Liver (tissue), 9 donors: Measurements from ENCODE around the gene MRLN. TPM values are rescaled to one million over a fixed set of nuclear protein-coding genes. Genes with fewer than 3 reads are reported as not detected.

Source experiments
- DNase-seq: peaks from one replicate; pipeline ENCODE4 v3.0.0-alpha.2; 2017; ENCODE audit warnings: low spot score
- H3K27ac ChIP-seq, 2 donors: one replicate each; pipeline ENCODE4 v1.7.0; 2013; ENCODE audit warnings: inconsistent platforms in 2 of 2, low read length in 2 of 2, control low read depth in 1 of 2, low read depth in 1 of 2, mild to moderate bottlenecking in 1 of 2
- H3K27me3 ChIP-seq, 4 donors: one replicate each; pipeline versions ENCODE4 v1.6.1 to v1.7.0; 2013; ENCODE audit warnings: low read length in 3 of 4, inconsistent platforms in 1 of 4, mild to moderate bottlenecking in 1 of 4, moderate library complexity in 1 of 4; ENCODE audit not compliant: control insufficient read depth in 4 of 4, insufficient read depth in 4 of 4
- H3K36me3 ChIP-seq, 4 donors: one replicate each; pipeline versions ENCODE4 v1.6.1 to v1.7.0; 2013; ENCODE audit warnings: low read length in 3 of 4, mild to moderate bottlenecking in 3 of 4, low read depth in 1 of 4, moderate library complexity in 1 of 4; ENCODE audit not compliant: control insufficient read depth in 4 of 4, insufficient read depth in 3 of 4
- H3K4me1 ChIP-seq, 4 donors: one replicate each; pipeline versions ENCODE4 v1.6.1 to v1.7.0; 2013; ENCODE audit warnings: low read length in 3 of 4, mild to moderate bottlenecking in 3 of 4, moderate library complexity in 1 of 4; ENCODE audit not compliant: control insufficient read depth in 4 of 4, insufficient read depth in 4 of 4
- H3K4me3 ChIP-seq, 3 donors: one replicate each; pipeline versions ENCODE4 v1.6.1 to v1.7.0; 2013; ENCODE audit warnings: low read length in 3 of 3, control low read depth in 1 of 3, low read depth in 1 of 3, mild to moderate bottlenecking in 1 of 3
- H3K9ac ChIP-seq, 2 donors: one replicate each; pipeline ENCODE4 v1.7.0; 2013; ENCODE audit warnings: low read length in 2 of 2, mild to moderate bottlenecking in 2 of 2, moderate library complexity in 2 of 2, control low read depth in 1 of 2, low read depth in 1 of 2
- H3K9me3 ChIP-seq, 4 donors: one replicate each; pipeline versions ENCODE4 v1.6.1 to v1.7.0; 2013; ENCODE audit warnings: low read length in 3 of 4; ENCODE audit not compliant: control insufficient read depth in 4 of 4
- ATF3 ChIP-seq: IDR thresholded peaks from 2 replicates; pipeline ENCODE4 v1.6.1; 2016; ENCODE audit warnings: antibody characterized with exemption
- CTCF ChIP-seq: fragments of 150-350 bp; IDR thresholded peaks from 2 replicates; pipeline ENCODE4 v1.5.1; 2017; ENCODE audit warnings: improper control_type of control experiment, low read depth, low read length; ENCODE audit not compliant: missing input control
- EGR1 ChIP-seq, 2 donors: IDR thresholded peaks; 2 replicates each; pipeline ENCODE4 v1.6.1; 2016 to 2018; ENCODE audit warnings: antibody characterized with exemption in 2 of 2, low read depth in 2 of 2
- FOXA1 ChIP-seq: IDR thresholded peaks from 2 replicates; pipeline ENCODE4 v1.6.1; 2016; ENCODE audit warnings: antibody characterized with exemption
- FOXA2 ChIP-seq: IDR thresholded peaks from 2 replicates; pipeline ENCODE4 v1.6.1; 2016; ENCODE audit warnings: antibody characterized with exemption
- GABPA ChIP-seq, 2 donors: IDR thresholded peaks in 1 of 2; conservative IDR thresholded peaks in 1 of 2; 2 replicates each; pipeline ENCODE4 v1.6.1; 2016; ENCODE audit warnings: antibody characterized with exemption in 2 of 2, mild to moderate bottlenecking in 1 of 2, moderate library complexity in 1 of 2
- HNF4A ChIP-seq, 2 donors: conservative IDR thresholded peaks; 2 replicates each; pipeline ENCODE4 v1.6.1; 2016; ENCODE audit warnings: antibody characterized with exemption in 2 of 2, mild to moderate bottlenecking in 2 of 2
- HNF4G ChIP-seq: IDR thresholded peaks from 2 replicates; pipeline ENCODE4 v1.6.1; 2016; ENCODE audit warnings: antibody characterized with exemption
- JUND ChIP-seq, 2 donors: IDR thresholded peaks; 2 replicates each; pipeline ENCODE4 v1.6.1; 2016; ENCODE audit warnings: antibody characterized with exemption in 2 of 2
- NR2F2 ChIP-seq: IDR thresholded peaks from 2 replicates; pipeline ENCODE4 v1.6.1; 2016; ENCODE audit warnings: antibody characterized with exemption
- RAD21 ChIP-seq, 2 donors: IDR thresholded peaks; 2 replicates each; pipeline ENCODE4 v1.6.1; 2016; ENCODE audit warnings: antibody characterized with exemption in 2 of 2, mild to moderate bottlenecking in 2 of 2
- RXRA ChIP-seq, 2 donors: IDR thresholded peaks; 2 replicates each; pipeline ENCODE4 v1.6.1; 2017 to 2018; ENCODE audit warnings: antibody characterized with exemption in 2 of 2, mild to moderate bottlenecking in 1 of 2
- SP1 ChIP-seq: IDR thresholded peaks from 2 replicates; pipeline ENCODE4 v1.6.1; 2018; ENCODE audit warnings: antibody characterized with exemption, mild to moderate bottlenecking
- TAF1 ChIP-seq: conservative IDR thresholded peaks from 2 replicates; pipeline ENCODE4 v1.6.1; 2016; ENCODE audit warnings: antibody characterized with exemption, mild to moderate bottlenecking
- YY1 ChIP-seq: IDR thresholded peaks from 2 replicates; pipeline ENCODE4 v1.6.1; 2016; ENCODE audit warnings: antibody characterized with exemption, mild to moderate bottlenecking
- WGBS: extraction: QIAGEN DNeasy Blood & Tissue Kit; methylation state at CpG from one replicate; pipeline ENCODE4 v1.1.7; 2013; 5-methylcytosine and 5-hydroxymethylcytosine counted together
- polyA plus RNA-seq, 2 donors: library from polyadenylated mRNA; stranded (reverse) in 1 of 2; unstranded in 1 of 2; fragments of 200-250 nt in 1 of 2; fragments of >200 nt in 1 of 2; fragmentation: Nextera tagmentation in 1 of 2; extraction: Ambion mirVana in 1 of 2; gene quantifications; one replicate each; pipeline versions ENCODE4 v1.2.1 to v1.2.3, GENCODE V29; 2013 to 2015
- total RNA-seq, 2 donors: library from RNA; depleted of rRNA; stranded (reverse); fragments of >200 nt; gene quantifications; one replicate each; pipeline ENCODE4 v1.2.3, GENCODE V29; 2014
- TF ChIP-seq, protein P1 (sequence below): IDR thresholded peaks from 2 replicates; pipeline ENCODE4 v1.6.1; 2016; ENCODE audit warnings: antibody characterized with exemption
- TF ChIP-seq, protein P2 (sequence below): IDR thresholded peaks from 2 replicates; pipeline ENCODE4 v1.6.1; 2016; ENCODE audit warnings: antibody characterized with exemption, mild to moderate bottlenecking
- TF ChIP-seq, protein P3 (sequence below): IDR thresholded peaks from 2 replicates; pipeline ENCODE4 v1.6.1; 2016; ENCODE audit warnings: antibody characterized with exemption
- donor health status: healthy.
- donor health status: healthy.
- donor health status: healthy.
- donor health status: healthy.
- donor health status: healthy.

Gene MRLN
- total and polyA plus RNA-seq, 4 donors: not detected

DNA sequence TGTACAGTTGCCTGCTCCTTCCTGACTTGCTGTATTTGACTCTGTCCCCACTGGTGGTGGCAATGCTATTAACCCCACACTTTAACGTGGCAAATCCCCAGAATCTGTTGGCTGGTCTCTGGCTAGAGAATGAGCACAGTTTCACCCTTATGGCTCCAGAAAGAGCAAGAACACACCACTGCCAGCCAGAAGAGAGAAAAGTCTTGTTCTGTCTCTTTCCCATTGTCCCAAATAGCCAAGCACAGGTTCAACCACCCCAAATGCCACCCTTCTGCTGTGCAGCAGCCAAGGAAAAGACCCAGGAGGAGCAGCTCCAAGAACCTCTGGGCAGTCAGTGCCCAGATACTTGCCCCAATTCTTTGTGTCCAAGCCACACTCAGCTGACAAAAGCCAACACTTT is 54.9 kb downstream of the MRLN start:
- no peaks in the 10 kb centered on the region for H3K9me3 ChIP-seq
- no peak for DNase-seq
- H3K27ac ChIP-seq: no peak overlapping the region
- H3K27me3 ChIP-seq: peaks cover 0 to 3% (median 0%) of the 10 kb centered on the region in 4 donors
- no peak overlapping the region for H3K4me3 ChIP-seq
- H3K36me3 ChIP-seq: no peaks in the 10 kb centered on the region
- H3K9ac ChIP-seq: no peak overlapping the region
- WGBS: 61% methylated on average over 1 of the region's 1 CpG
- H3K4me1 ChIP-seq: no peaks in the 10 kb centered on the region
- TF ChIP-seq, protein P1, sequence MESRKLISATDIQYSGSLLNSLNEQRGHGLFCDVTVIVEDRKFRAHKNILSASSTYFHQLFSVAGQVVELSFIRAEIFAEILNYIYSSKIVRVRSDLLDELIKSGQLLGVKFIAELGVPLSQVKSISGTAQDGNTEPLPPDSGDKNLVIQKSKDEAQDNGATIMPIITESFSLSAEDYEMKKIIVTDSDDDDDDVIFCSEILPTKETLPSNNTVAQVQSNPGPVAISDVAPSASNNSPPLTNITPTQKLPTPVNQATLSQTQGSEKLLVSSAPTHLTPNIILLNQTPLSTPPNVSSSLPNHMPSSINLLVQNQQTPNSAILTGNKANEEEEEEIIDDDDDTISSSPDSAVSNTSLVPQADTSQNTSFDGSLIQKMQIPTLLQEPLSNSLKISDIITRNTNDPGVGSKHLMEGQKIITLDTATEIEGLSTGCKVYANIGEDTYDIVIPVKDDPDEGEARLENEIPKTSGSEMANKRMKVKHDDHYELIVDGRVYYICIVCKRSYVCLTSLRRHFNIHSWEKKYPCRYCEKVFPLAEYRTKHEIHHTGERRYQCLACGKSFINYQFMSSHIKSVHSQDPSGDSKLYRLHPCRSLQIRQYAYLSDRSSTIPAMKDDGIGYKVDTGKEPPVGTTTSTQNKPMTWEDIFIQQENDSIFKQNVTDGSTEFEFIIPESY: no peak
- TF ChIP-seq, protein P2, sequence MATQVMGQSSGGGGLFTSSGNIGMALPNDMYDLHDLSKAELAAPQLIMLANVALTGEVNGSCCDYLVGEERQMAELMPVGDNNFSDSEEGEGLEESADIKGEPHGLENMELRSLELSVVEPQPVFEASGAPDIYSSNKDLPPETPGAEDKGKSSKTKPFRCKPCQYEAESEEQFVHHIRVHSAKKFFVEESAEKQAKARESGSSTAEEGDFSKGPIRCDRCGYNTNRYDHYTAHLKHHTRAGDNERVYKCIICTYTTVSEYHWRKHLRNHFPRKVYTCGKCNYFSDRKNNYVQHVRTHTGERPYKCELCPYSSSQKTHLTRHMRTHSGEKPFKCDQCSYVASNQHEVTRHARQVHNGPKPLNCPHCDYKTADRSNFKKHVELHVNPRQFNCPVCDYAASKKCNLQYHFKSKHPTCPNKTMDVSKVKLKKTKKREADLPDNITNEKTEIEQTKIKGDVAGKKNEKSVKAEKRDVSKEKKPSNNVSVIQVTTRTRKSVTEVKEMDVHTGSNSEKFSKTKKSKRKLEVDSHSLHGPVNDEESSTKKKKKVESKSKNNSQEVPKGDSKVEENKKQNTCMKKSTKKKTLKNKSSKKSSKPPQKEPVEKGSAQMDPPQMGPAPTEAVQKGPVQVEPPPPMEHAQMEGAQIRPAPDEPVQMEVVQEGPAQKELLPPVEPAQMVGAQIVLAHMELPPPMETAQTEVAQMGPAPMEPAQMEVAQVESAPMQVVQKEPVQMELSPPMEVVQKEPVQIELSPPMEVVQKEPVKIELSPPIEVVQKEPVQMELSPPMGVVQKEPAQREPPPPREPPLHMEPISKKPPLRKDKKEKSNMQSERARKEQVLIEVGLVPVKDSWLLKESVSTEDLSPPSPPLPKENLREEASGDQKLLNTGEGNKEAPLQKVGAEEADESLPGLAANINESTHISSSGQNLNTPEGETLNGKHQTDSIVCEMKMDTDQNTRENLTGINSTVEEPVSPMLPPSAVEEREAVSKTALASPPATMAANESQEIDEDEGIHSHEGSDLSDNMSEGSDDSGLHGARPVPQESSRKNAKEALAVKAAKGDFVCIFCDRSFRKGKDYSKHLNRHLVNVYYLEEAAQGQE: no peak
- TF ChIP-seq TAF1 (no peak), RAD21 (IDR thresholded peaks at IDR 0.05) (no peak), YY1 (no peak), SP1 (no peak), GABPA (IDR thresholded peaks at IDR 0.05 in 1 of 2, conservative IDR thresholded peaks at IDR 0.05 in 1 of 2) (no peak), HNF4G (no peak), HNF4A (conservative IDR thresholded peaks at IDR 0.05) (no peak), JUND (IDR thresholded peaks at IDR 0.05) (no peak), CTCF (no peak), FOXA1 (no peak), EGR1 (IDR thresholded peaks at IDR 0.05; ENCODE audit: low read depth in 2 of 2) (no peak), ATF3 (no peak), NR2F2 (no peak), FOXA2 (no peak), RXRA (IDR thresholded peaks at IDR 0.05) (no peak)
- TF ChIP-seq, protein P3, sequence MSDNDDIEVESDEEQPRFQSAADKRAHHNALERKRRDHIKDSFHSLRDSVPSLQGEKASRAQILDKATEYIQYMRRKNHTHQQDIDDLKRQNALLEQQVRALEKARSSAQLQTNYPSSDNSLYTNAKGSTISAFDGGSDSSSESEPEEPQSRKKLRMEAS: no peak
